DMS114 treated with DMSO at 0.1 percent for 48 hours (cell line): Measurements from ENCODE around the gene CEP85L.

ENCODE experiments used
- DNase-seq: peaks from one replicate; lab custom pipeline; 2025; ENCODE audit not compliant: unreplicated experiment; lab: John Stamatoyannopoulos, UW

Gene CEP85L

DNA sequence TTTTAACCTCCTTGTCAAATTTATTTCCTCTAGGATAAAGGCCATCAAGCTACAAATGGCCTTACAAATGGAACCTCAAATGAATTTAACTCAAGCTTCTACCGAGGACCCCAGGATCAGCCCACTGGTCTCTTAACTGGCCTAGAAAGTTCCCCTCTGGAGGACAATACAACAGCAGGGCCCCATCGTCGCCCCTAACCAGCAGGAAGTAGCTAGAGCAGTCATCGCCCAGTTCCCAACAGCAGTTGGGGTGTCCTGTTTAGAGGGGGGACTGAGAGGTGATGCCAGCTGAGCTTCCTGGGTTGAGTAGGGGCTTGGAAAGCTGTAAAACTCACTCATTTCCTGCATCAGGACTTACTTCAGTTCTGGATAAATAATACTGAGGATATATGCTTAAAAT is 25.6 kb downstream of the CEP85L start:
- DNase-seq = no peak

DNA sequence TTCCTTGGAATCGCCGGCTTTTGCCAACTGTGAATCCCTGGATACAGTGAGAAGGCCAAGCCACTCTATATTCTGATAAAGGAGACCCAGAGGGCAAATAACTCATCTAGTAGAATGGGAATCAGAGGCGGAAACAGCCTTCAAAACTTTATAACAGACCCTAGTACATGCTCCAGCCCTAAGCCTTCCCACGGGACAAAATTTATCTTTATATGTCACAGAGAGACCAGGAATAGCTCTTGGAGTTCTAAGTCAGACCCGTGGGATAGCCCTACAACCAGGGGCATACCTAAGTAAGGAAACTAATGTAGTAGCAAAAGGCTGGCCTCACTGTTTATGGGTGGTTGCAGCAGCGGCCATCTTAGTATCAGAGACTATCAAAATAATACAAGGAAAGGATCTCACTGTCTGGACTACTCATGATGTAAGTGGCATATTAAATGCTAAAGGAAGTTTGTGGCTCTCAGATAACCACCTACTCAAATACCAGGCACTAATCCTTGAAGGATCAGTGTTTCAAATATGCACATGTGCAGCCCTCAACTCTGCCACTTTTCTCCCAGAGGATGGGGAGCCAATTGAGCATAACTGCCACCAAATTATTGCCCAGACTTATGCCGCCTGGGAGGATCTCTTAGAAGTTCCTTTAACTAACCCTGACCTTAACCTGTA is 29.5 kb downstream of the CEP85L start:
- DNase-seq = no peak

DNA sequence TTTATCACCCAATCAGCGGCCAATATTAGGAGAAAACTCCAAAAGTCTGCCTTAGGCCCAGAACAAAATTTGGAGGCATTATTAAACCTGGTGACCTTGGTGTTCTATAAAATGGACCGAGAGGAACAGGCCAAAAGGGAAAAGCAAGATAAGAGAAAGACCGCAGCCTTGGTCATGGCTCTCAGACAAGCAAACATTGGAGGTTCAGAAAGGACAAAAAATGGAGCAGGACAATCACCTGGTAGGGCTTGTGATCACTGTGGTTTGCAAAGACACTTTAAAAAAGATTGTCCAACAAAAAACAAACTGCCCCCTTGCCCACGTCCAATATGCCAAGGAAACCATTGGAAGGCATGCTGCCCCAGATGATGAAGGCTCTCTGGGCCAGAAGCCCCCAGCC is 31.2 kb downstream of the CEP85L start:
- DNase-seq = no peak

DNA sequence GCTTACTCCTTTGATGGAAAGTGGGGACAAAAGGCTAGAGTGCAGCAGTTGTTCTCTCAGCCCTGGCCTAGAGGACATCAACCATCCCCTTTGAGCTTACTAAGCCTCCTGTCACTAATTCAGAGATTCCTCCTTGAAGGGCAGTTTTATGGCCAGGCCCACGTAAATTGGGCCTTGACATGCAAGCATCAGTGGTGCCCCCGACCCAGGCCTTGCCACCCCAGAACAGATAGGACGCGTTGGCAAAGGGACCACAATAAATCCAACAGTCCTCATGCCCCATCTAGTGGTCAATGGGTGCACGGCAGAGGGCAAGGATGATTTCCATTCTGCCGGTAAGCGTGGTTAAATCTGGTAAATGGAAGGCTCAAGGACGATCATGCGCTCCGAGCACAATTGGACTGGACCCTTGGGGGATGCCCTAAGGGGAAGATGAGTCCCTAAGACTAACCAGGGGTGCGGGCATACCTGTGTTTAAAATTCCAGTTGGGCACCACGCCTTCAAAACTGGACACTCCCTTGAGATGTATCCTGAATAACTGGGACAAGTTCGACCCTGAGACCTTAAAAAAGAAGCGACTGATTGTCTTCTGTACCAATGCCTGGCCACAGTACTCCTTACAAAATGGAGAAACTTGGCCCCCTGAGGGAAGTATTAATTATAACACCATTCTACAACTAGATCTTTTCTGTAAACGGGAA is 32.6 kb downstream of the CEP85L start:
- peak; percentile 9 for DNase-seq

DNA sequence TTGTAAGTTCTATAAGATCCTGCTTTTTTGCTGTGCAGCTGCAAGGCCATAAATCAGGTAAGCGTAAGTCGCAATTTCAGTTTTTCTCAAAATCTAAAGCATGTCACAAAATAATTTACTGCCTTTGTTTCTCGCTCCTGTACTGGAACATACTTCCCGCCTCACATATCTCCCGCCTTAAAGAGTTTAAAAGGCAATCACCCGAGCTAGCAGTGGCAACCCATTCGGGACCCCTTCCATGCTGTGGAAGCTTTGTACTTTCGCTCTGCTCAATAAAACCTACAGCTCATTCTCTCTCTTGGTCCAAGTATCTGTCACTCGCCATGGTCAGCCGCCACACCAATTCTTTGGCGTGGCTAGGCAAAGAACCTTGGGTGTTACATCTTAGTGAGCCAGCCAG is 34.0 kb downstream of the CEP85L start:
- no peak for DNase-seq

DNA sequence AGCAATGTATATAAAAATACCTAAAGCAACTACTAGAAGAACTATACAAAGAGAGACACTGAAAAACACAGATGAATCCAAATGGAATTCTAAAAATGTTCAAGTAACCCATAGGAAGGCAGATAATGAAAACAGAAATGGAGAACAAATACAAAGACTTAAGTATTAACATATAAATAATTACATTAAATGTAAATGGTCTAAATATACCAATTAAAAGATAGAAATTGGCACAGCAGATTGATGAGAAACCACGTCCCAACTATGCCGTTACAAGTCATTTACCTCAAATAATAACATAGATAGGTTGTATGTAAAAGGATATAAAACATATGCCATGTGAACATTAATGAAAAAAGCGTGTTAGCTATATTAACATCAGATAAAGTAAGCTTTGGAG is 40.1 kb downstream of the CEP85L start:
- no peak for DNase-seq

DNA sequence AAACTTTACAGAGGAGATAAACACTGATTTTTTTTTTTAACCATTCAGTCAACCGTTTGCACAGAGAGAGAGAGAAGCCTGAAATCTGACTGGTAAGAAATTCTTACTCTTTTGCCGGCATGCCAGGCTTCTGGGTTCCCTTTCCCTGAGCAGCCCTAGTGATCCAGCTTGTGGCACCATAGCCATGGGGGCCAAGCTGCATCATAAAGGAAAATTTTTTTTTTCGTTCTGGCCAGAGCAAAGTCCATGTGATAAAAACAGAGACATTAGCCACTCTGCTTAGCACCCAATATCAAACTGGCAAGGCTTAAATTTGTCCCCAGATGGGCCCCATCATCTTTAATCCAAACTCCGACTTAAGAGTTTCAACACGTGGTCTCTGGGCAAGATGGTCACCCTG is 44.5 kb downstream of the CEP85L start:
- no peak for DNase-seq

DNA sequence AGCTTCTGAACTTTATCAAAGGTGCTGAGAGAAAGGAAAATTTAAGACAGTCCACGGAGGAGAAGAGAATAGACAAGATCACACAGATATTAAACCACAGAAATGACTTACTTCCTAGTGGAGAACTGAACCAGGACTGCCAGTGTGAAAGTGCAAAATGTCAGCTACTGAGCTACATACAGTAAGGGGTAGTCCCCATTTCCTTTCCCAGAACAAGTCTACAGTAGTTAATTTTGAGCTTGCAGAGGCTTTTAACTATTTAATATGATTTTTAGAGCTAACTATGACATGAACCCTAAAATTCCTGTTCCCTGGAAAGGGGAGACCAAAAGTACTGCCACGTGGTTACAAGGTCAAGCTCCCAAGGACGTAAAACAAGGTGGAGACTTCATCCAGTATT is 45.1 kb downstream of the CEP85L start:
- DNase-seq = no peak

DNA sequence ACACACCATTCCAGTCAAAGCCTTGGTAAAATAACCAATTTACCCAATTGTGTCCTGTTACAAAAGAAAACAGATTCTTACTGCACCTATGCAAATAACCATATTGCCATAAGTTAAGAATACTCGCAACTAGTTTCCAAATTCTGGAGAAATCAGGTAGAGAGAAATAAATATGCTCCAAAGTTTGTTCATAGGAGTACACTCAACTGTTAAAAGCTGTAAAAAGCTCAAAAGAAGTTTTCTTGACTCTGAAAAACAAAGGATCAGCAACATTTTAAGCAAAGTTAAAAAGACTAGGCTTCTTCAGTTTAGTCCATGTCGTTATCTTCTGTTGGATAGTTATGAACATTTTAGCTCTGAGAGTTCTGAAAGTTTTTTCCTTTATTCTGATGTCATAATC is 48.0 kb downstream of the CEP85L start:
- no peak for DNase-seq

DNA sequence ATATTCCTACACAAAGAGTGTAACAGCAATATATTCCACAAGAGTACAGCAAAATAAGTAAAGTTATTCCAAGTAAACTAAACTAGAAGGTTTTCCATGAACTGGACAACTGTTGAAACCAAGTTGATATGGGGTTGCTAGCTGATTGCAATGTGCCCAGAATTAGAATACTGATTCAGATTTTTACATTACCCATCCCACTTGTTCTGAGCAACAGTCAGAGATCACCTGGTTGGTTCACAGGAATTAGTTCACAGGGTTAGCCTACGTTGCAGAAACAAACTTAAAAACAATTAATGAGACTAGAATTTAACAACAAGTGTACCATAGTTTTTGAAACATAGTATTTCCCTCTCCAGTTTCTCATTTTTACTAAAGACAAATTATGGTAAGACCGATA is 49.1 kb downstream of the CEP85L start:
- no peak for DNase-seq

DNA sequence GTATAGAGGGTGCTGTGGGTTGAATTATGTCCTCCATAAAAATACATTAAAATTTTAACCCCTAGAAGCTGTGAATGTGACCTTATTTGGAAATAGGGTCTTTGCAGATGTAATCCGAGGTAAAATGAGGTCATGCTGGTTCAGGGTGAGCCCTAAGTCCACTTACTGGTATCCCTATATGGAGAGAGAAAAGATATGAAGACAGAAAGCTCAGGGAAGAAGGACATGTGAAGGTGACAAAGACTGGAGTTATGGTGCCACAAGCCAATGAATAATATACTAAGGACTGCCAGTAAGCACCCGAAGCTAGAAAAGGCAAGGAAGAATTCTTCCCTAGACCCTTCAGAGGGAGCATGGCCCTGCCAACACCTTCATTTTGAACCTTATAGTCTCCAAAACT is 53.1 kb downstream of the CEP85L start:
- no peak for DNase-seq

DNA sequence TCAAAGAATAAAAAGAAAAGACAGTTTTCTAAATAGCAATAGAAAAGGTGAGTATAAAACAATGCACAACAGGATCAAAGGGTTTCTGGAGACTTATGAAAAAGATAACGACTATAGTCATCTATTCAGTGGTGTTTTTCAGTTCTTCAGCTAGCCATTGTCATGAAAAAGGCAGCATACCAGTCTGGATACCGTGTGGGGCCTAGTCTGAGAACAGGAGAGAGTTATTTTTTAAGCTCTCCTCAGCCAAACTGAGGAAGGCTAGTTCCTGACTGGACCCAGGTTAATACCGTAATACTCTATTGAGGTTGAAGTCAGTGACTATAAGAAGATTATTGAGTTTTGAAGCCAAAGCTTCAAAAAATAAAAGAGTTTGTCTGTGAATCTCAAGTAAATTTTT is 53.8 kb downstream of the CEP85L start:
- no peak for DNase-seq

DNA sequence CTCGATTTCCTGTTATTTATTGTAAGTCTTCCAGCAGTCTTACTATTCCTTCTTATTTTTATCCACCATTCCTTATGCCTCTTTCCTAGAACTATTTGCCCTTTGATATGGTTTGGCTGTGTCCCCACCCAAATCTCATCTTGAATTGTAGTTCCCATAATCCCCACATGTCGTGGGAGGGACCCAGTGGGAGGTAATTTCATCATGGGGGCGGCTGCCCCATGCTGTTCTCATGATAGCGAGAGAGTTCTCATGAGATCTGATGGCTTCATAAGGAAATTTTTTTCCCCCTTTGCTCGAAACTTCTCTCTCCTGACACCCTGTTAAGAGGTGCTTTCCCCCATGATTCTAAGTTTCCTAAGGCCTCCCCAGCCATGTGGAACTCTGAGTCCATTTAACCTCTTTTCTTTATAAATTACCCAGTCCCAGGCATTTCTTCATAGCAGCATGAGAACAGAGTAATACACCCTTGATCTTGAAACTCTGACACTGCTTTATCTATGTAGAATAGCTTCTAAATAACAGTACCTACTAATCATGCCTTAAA is 54.5 kb downstream of the CEP85L start:
- no peak for DNase-seq

DNA sequence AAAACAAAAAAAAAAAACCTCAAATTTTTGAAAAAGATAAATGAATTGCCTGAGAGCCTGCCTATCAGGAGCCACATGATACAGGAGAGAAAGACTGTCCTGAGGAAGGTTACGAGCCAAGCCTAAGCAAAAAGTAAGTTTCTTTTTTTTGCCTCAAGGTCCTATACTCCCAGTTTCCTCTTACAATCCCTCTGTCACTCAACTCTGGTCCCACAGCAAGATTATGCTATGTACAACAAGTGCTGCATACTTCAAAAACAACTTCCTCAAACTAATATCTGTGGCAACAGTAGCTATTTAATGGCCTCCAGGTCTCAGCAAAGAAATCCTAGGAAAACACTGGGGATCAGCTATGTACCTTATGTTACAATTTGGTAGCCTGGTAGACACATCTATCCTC is 56.5 kb downstream of the CEP85L start:
- no peak for DNase-seq

DNA sequence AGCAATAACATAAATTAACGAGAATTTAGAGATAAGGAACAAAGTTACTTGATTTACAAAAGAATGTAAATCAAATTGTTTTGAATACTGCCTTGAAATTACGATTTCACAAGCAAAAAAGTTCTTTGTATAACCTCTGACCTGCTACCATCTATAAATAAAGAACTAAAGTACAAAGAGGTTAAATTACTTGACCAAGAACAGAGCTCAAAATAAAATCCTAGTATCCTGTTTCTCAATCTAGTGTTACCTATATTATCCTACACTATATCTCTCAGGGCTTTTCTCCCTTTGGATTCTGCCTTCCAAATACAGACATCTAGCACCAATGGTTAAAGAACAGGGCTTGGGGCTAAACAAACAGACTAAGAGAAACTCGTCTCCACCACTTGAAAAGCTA is 59.5 kb downstream of the CEP85L start:
- DNase-seq = no peak

DNA sequence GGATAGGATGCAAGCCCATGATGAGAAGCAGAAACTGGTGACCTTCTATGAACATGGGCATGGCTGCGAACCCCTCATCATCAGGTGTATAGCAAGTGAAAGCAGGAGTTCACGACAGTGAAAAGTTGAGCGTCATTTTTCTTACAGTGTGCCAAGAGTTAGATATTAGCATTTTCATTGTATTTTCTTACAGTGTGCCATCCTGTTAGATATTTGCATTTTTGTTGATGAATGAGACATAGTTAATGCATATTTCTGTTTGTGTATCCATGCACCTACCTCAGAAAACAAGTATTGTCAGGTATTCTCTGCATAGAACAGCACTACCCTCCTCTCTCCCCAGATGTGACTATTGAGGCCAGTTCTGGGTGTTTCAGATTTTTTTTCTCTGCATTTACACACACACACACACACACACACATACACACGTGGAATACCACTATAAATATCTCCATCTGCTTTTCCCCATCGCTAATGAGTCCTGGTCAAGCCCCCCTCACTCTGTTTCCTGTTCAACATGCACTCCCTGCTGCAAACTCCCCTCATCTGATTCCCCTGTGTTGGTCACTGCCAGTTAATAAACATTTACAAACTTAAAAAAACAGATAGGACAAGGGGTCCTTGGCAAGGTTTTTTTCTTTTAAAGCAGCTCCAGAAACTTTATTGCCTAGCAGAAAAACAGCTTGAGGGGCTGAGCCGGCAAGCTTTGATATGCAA is 61.6 kb downstream of the CEP85L start:
- DNase-seq = no peak

DNA sequence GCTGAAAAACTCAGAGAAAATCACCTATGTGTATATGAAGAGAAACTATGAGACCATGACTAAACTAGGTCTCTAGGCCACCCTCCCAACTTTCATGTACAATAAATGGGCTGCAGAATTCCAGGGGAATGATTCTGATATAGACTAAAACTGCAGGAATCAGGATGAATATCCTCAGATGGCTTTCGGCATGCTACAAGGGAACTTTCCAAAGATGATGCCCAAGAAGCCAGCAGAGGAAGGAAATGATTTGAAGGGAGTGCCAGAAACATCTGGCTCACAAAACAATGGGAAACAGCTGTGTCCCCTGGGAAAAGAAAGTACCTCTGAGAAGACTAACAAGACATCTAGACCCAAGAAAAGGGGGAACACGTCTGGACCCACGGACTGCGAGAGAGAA is 62.2 kb downstream of the CEP85L start:
- no peak for DNase-seq

DNA sequence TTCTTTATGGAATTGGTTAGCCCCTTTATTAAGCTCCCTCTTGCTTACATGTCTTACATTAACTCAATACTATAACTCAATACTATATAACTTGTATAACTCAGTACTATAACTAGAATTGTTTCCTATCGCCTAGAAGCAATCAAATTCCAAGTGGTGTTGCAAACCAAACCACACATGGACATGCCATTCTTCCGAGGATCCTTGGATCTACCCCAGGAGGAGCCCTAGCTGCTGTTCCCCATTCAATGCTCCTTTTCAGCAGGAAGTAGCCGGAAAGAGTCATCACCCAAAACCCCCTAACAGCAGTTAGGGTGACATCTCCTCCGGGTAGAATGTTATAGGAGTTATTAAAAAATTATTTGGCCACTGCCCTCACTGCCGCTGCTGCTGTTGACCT is 62.8 kb downstream of the CEP85L start:
- DNase-seq = no peak

DNA sequence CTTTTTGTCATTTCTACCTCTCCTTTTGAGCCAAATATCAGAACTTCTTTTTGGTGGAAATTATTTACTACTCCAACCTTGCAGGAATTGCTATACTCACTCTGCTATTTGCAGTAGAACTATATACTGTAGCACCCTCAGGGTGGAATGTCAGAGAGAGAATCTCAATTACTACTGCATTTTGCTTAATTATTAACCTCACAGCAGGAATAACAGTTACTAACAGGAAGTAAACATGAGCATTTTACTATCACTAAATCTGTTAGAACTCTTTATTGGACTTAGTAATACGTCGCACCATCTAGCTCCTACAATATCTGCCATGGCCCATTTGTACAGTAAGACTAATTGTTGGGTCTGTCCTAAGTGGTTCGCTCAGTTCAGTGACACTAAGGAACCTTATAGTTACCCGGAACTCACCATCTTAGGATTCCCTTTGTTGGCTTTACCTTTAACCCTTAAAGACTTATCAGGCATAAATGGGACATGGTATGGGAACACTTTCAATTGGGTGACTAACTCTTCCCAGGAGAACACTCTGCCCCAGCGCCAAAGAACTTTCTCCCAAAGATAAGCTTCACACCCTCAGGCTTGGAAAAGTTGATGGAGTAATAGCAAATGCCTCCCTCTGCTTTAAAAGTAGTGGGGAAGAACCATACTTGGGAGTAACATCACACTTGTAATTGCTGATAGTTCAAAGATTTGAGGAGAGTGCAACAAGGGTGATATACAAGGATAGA is 64.5 kb downstream of the CEP85L start:
- no peak for DNase-seq

DNA sequence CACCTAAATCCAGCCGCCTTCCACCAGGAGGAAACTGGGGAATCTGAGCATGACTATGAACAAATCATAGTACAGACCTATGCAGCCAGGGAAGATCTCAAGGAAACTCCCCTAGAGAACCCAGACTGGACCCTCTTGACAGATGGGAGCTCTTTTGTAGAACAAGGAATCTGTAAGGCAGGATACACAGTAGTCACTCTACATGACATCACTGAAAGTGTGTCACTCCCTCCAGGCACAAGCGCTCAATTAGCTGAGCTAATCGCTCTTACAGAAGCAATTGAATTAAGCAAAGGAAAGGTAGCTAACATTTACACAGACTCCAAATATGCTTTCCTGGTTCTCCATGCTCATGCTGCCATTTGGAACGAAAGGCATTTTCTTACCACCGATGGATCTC is 66.5 kb downstream of the CEP85L start:
- no peak for DNase-seq

DNA sequence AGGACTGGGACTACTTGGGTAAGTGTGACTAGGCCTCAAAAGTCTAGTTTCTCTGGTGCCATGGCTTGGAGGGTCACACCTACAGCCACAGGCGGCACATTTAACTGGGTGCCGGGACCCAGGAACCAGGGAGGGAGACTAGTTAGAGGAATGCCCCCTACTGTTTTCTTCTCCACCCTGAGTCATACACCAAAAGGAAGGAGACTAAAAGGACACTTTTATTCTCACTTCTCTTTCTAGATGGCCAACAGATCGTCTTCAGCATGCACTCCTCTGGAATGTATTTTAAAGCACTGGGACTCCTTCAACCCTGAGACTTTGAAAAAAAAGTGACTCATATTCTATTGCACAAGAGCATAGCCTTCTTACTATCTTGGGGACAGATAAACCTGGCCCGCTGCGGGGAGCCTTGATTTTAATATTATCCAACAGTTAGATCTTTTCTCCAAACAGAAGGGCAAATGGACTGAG is 69.9 kb downstream of the CEP85L start:
- no peak for DNase-seq
